ENCODE measurements around the gene RNU11.
A peak's percentile ranks its signal among the peaks of the same experiment; 100 is the strongest.
"Not testable (repeated sequence)": the region's sequence is repeated elsewhere in the genome, so short reads cannot be mapped to it uniquely, and the experiment has no call there.

RNU11 gene

DNA sequence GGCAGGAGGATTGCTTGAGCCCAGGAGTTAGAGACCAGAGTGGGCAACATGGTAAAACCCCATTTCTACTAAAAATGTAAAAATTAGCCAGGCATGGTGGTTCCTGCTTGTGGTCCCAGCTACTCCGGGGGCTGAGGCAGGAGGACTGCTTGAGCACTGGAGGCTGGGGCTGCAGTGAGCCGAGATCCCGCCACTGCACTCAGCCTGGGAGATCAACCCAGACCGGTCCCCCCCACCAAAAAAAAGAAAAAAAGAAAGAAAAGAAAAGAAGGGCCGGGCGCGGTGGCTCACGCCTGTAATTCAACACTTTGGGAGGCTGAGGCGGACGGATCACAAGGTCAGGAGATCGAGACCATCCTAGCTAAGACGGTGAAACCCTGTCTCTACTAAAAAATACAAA lies 18.4 kb downstream of the RNU11 start:
- no peak for DNase-seq

DNA sequence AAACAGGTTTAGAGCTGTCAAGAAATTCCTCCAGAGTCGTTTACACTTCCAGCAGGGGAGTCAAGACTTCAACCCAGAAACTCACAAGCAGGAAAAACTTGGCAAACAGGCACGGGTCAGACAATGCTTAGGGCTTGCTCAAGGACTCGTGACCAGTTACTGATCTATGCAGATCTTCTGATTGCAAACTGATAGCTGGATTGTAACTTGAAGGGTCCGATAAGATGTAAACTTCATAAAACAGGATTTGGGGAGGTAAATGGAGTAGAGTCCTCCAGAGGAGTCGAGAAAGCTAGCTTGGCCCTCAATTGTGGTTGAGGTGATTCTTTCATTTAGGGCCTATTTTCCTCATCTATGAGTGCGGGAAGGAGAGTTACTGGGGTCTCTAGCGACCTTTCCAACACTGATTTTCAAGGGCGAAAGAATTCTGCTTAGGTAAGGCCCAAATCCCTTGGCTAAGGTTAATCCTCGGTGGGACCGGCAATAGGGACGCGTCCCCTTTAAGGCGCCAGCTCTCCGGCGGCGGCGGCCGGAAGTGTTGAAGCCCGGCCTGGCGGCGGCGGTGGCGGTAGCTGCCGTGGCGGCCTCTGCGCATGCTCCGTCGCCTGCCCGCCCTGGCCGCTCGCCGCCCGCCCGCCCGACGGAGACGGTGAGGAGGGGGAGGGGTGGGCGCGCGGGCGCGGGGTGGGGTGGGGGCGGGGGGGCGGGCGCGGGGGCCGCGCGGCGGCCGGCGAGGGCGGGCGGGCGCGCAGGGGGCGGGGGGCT lies 20.0 kb downstream of the RNU11 start, which contains the start of gene GMEB1:
Gene GMEB1 (plus strand): TSS at position 594 of the 765 bp plus-strand sequence. CDS start 14,829 bp downstream, outside the sequence.
- peak; percentile 64 for DNase-seq

DNA sequence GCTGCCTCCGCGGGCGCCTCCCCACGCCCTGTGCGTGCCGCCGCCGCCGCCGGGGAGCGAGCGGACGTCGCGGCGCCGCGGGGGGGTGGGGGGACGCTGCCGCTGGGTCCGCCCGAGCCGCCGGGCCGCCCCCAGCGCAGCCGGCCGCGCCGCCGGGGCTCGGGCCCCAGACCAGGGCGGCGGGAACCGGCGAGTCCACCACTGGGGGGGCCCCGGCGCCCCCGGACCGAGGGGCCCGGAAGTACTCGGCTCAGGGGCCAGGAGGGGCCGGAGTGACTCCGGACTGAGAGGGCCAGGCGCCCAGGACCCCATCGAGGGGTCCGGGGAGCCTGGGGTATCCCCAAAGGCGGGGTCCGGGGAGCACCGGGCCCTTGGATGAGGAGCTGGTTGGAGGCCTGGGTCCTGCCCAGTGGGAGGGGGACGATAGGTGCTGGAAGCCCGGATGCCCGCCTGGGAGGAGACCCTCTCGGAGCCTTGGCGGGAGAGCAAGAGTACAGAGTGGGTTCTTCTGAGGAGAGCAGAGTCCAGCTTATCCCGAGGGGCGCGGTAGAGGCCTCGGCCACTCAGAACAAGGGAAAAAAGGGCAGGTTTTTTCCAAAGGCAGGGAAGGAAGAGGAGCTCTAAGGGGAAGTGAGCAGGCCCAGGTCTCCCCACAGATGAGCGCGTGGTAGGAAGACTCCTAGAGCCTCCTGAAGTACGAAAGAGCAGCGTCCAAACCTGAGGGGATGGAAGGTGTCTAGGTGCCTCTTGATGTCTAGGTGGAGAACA lies 20.7 kb downstream of the RNU11 start:
- DNase-seq, result peak; percentile 52

DNA sequence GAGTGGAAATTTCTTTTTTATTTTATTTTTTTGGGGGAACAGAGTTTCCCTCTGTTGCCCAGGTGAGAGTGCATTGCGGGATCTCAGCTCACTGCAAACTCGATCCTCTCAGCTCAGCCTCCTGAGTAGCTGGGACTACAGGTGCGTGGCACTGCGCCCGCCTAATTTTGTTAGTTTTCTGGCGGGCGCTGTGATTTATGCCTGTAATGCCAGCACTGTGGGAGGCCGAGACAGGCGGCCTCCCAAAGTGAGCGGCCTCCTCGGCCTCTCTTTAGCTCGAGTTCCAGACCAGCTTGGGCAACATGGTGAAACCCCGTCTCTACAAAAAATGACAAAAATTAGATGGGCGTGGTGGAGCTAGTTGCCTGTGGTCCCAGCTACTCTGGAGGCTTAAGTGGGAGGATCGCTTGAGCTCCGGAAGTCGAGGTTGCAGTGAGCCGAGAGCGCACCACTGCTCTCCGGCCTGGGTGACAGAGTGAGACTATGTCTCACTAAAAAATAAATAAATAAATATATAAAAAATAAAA lies 22.9 kb downstream of the RNU11 start:
- no peak for DNase-seq

DNA sequence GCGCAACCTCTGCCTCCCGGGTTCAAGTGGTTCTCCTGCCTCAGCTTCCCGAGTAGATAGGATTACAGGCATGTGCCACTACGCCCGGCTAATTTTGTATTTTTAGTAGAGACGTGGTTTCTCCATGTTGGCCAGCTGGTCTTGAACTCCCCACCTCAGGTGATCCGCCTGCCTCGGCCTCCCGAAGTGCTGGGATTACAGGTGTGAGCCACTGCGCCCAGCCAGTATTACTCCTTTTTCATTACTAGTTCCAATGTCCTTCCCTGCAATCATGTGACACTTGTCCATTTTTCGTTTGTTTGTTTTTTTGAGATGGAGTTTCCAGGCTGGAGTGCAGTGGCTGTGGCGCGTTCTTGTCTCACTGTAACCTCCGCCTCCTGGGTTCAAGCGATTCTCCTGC lies 24.6 kb downstream of the RNU11 start:
- not testable (repeated sequence) for DNase-seq

DNA sequence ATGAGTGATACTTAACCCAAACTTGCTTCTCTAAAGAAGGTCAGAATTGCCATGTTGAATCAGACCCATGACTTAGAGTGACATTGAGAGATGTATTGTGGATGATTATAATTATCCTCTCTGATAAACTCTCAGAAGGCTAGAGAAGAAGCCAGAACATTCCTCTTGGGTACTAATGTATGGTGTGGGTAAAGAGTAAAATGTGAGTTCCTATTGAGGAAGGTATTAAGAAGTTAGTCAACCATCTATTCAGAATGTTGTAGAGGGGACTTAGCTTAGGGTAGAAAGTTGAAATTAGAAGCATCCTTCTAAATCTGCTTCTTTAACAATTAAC lies 27.5 kb downstream of the RNU11 start:
- no peak for DNase-seq

DNA sequence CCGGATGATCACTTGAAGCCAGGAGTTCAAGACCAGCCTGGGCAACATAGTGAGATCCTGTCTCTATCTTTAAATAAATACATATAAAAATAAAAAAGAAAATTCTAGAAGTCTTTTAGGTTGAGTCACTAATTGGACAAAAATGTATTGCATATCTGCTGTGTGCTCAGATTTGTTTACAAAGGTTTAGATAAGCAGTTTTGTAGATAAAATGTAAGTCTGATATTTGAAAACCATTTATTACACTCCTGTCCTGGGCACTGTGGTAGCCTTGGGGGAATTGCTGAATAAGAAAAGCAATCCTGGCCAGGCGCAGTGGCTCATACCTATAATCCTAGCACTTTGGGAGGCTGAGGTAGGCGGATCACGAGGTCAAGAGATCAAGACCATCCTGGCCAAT lies 31.8 kb downstream of the RNU11 start:
- no peak for DNase-seq

DNA sequence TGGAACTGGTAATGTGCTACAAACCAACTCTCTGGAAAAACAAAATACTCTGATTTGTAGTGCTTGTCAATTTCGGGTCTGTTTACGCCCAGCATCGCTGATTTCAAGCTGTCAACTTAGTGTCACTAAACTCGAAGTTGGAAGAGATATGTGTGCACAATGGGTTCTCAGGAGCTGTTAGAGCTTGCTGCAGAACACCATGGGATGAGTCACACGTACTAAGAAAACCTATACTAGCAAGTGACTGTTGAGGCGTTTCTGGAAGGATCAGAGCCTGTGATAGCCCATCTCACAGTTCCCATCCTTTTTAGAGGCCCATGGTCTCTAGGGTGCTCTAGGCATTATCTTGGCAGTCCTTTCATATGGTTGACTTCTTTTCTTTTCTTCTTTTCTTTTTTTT lies 34.4 kb downstream of the RNU11 start:
- DNase-seq, result no peak

DNA sequence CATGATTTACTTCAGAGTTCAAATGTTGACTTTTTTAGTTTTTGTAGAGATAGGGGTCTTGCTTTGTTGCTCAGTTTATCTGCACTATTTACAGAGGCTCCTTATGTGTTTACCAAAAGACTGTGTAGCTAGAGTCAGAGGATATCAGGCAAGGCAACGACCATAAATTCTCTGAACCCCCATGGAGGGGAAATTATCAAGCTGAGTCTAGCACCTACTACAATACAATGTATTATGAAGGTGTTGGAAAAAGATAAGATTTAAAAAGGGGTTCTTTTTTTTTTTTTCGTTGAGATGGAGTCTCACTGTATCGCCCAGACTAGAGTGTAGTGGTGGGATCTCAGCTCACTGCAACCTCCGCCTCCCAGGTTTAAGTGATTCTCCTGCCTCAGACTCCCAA lies 36.5 kb downstream of the RNU11 start:
- DNase-seq, result no peak

DNA sequence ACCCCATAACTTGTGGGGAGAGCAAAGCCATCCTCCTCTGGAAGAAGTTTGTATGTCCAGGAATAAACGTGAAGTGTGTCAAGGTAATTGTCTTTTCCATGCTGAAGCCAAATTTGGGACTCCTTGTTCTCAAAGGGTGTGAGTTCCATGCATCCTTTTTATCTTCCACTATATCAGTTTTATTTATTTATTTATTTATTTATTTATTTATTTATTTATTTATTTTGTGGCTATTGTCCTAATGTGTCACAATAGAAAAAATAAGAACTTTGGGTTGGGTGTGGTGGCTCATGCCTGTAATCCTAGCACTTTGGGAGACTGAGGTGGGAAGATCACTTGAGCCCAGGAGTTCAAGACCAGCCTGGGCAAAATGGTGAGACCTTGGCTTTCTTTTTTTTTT lies 43.2 kb downstream of the RNU11 start:
- DNase-seq, result not testable (repeated sequence)

Measured in NCI-H510A treated with DMSO at 0.1 percent for 48 hours (cell line).